Measurements from ENCODE around the gene MGAM2. TPM values are rescaled to one million over a fixed set of nuclear protein-coding genes. Genes with fewer than 3 reads are reported as not detected.

The MGAM2 gene
- total and polyA plus RNA-seq, 2 of the 8 experiments (the other 6 are each of a cell fraction or from before 2014, with no cell fraction given), result 0.02 TPM; not detected in 1

GRCh38 chr7:142196066-142196840, 84.7 kb downstream of the MGAM2 start (continued):
- TF ChIP-seq TEAD4 (IDR thresholded peaks at IDR 0.05; ENCODE audit: low read depth, low read length) (no peak), RNF2 (IDR thresholded peaks at IDR 0.05; ENCODE audit: borderline replicate concordance, low read depth, low read length, missing control alignments, poor library complexity, severe bottlenecking) (no peak), NRF1 (IDR thresholded peaks at IDR 0.05; ENCODE audit: low read depth, low read length) (no peak), BRCA1 (IDR thresholded peaks at IDR 0.05; ENCODE audit: low read depth, low read length) (no peak)

Data from H1 (cell line).